A549 (cell line): ENCODE measurements around the gene TUT4.

Experiments used
- CTCF ChIP-seq: fragments of >200 bp; sonication (Bioruptor Twin); formaldehyde crosslinking; IDR thresholded peaks from 3 replicates; pipeline ENCODE4 v1.5.1; 2016
- EP300 ChIP-seq, 2 experiments: fragments of >200 bp; sonication (Bioruptor Twin); formaldehyde crosslinking; IDR thresholded peaks; 2 replicates in 1 of 2; 3 replicates in 1 of 2; pipeline ENCODE4 v1.6.1; 2016 to 2017
- HOXA7 ChIP-seq: fragments of 250-450 bp; sonication (Bioruptor Pico); IDR thresholded peaks from 2 replicates; pipeline ENCODE4 v1.5.0; 2020; ENCODE audit warnings: mild to moderate bottlenecking, moderate library complexity
- MYC ChIP-seq: IDR thresholded peaks from 2 replicates; pipeline ENCODE4 v1.6.1; 2012; ENCODE audit warnings: mild to moderate bottlenecking, inconsistent platforms, low read length, improper control_type of control experiment, borderline replicate concordance
- POLR2A ChIP-seq: IDR thresholded peaks from 2 replicates; pipeline ENCODE4 v1.6.1; 2012; ENCODE audit warnings: mild to moderate bottlenecking, low read length
- RAD21 ChIP-seq, 2 experiments: fragments of >200 bp in 1 of 2; sonication (Bioruptor Twin) in 1 of 2; formaldehyde crosslinking in 1 of 2; IDR thresholded peaks in 1 of 2; conservative IDR thresholded peaks in 1 of 2; 2 replicates in 1 of 2; 3 replicates in 1 of 2; pipeline ENCODE4 v1.6.1; 2012 to 2018; ENCODE audit warnings: inconsistent platforms in 1 of 2
- REST ChIP-seq: fragments of 200-600 bp; sonication (generic); IDR thresholded peaks from 2 replicates; pipeline ENCODE4 v1.6.1; 2016; ENCODE audit warnings: antibody characterized with exemption, mild to moderate bottlenecking, moderate library complexity
- ZNF302 ChIP-seq: fragments of 250-450 bp; sonication (Bioruptor Pico); IDR thresholded peaks from 2 replicates; pipeline ENCODE4 v1.9.0; 2021; ENCODE audit warnings: inconsistent platforms, mild to moderate bottlenecking, moderate library complexity

GRCh38 chr1:52556641-52557360 lies 3.9 kb upstream of the TUT4 start:
- TF ChIP-seq RAD21 (conservative IDR thresholded peaks at IDR 0.05 in 1 of 2, IDR thresholded peaks at IDR 0.05 in 1 of 2) (no peak), EP300 (IDR thresholded peaks at IDR 0.05) (no peak), REST (no peak), CTCF (no peak), MYC (no peak), ZNF302 (CRISPR knock-in tag) (no peak), POLR2A (no peak), HOXA7 (CRISPR knock-in tag) (no peak)
